Fibroblast of pulmonary artery (primary cell): ENCODE results near the gene SASH3.

Source experiments
- DNase-seq: peaks from one replicate; pipeline ENCODE4 v3.0.0-alpha.2; 2010; ENCODE audit warnings: low read depth
- H3K4me3 ChIP-seq: replicated peaks from 2 replicates; pipeline ENCODE4 v1.5.1; 2011; ENCODE audit warnings: low read depth, mild to moderate bottlenecking, control low read depth, low read length, moderate library complexity
- CTCF ChIP-seq: IDR thresholded peaks from 2 replicates; pipeline ENCODE4 v1.5.1; 2011; ENCODE audit warnings: mild to moderate bottlenecking, control low read depth, low read length, inconsistent platforms; ENCODE audit errors: missing control alignments

SASH3 gene

GRCh38 chrX:129791336-129791735 is 11.6 kb downstream of the SASH3 start:
- no peak for DNase-seq
- H3K4me3 ChIP-seq: no peak overlapping the region
- TF ChIP-seq CTCF: no peak

GRCh38 chrX:129791961-129792570 is 12.3 kb downstream of the SASH3 start:
- no peak for TF ChIP-seq CTCF
- DNase-seq: no peak
- H3K4me3 ChIP-seq: no peak overlapping the region

GRCh38 chrX:129792586-129793291 is 13.0 kb downstream of the SASH3 start:
- H3K4me3 ChIP-seq: no peak overlapping the region
- no peak for DNase-seq
- no peak for TF ChIP-seq CTCF

- DNase-seq: no peak
- H3K4me3 ChIP-seq: no peak overlapping the region
- TF ChIP-seq CTCF: no peak
Observed at GRCh38 chrX:129793604-129794191, 13.9 kb downstream of the SASH3 start.

- no peak for TF ChIP-seq CTCF
- no peak for DNase-seq
- H3K4me3 ChIP-seq: no peak overlapping the region
Observed at GRCh38 chrX:129795584-129795983, 15.8 kb downstream of the SASH3 start.

- no peak for DNase-seq
- no peak overlapping the region for H3K4me3 ChIP-seq
- TF ChIP-seq CTCF: no peak
Observed at GRCh38 chrX:129797251-129797906, 17.6 kb downstream of the SASH3 start.
